Astrocyte (in vitro differentiated cells and primary cell): ENCODE data around the gene C2CD2. TPM values are rescaled to one million over a fixed set of nuclear protein-coding genes. Genes with fewer than 3 reads are reported as not detected.

ENCODE experiments used
- DNase-seq: peaks from one replicate; pipeline ENCODE4 v3.0.0-alpha.2; 2010; ENCODE audit warnings: low read depth
- FAIRE-seq: peaks from 2 replicates; lab custom pipeline; 2011; peaks lifted over from hg19 to GRCh38; lab: Jason Lieb, UNC
- H2AFZ ChIP-seq: 2 replicates; pipeline ENCODE4 v1.6.0; 2012; ENCODE audit warnings: low read depth, low read length, inconsistent platforms
- H3K27ac ChIP-seq: 2 replicates; pipeline ENCODE4 v1.5.1; 2011; ENCODE audit warnings: low read depth, low read length, inconsistent platforms
- H3K27me3 ChIP-seq: 2 replicates; pipeline ENCODE4 v1.6.0; 2011; ENCODE audit warnings: low read length, inconsistent platforms; ENCODE audit not compliant: insufficient read depth
- H3K36me3 ChIP-seq: 2 replicates; pipeline ENCODE4 v1.5.1; 2011; ENCODE audit warnings: low read length, inconsistent platforms; ENCODE audit not compliant: insufficient read depth
- H3K4me1 ChIP-seq: 2 replicates; pipeline ENCODE4 v1.5.1; 2011; ENCODE audit warnings: low read length, inconsistent platforms; ENCODE audit not compliant: insufficient read depth
- H3K4me2 ChIP-seq: 2 replicates; pipeline ENCODE4 v1.6.0; 2012; ENCODE audit warnings: low read length, inconsistent platforms
- H3K4me3 ChIP-seq: 2 replicates; pipeline ENCODE4 v1.5.1; 2011; ENCODE audit warnings: low read depth, mild to moderate bottlenecking, low read length, inconsistent platforms; ENCODE audit not compliant: insufficient read depth
- H3K79me2 ChIP-seq: 2 replicates; pipeline ENCODE4 v1.6.0; 2012; ENCODE audit warnings: mild to moderate bottlenecking, low read length, inconsistent platforms; ENCODE audit not compliant: insufficient read depth
- H3K9ac ChIP-seq: 2 replicates; pipeline ENCODE4 v1.6.0; 2012; ENCODE audit warnings: mild to moderate bottlenecking, low read length, inconsistent platforms
- H3K9me3 ChIP-seq: 2 replicates; pipeline ENCODE4 v1.5.1; 2012; ENCODE audit warnings: low read depth, mild to moderate bottlenecking, low read length, inconsistent platforms; ENCODE audit not compliant: insufficient read depth
- H4K20me1 ChIP-seq: 2 replicates; pipeline ENCODE4 v1.6.0; 2012; ENCODE audit warnings: low read length, inconsistent platforms; ENCODE audit not compliant: insufficient read depth
- H3K27ac Mint-ChIP-seq: one replicate; pipeline ENCODE4 v1.8.0; 2021; ENCODE audit warnings: mild to moderate bottlenecking, mixed read lengths; ENCODE audit not compliant: unreplicated experiment
- H3K27me3 Mint-ChIP-seq: one replicate; pipeline ENCODE4 v1.8.0; 2021; ENCODE audit warnings: low read depth, mixed read lengths; ENCODE audit not compliant: unreplicated experiment
- H3K36me3 Mint-ChIP-seq: one replicate; pipeline ENCODE4 v1.8.0; 2021; ENCODE audit warnings: low read depth, mixed read lengths; ENCODE audit not compliant: unreplicated experiment
- H3K4me1 Mint-ChIP-seq: one replicate; pipeline ENCODE4 v1.8.0; 2021; ENCODE audit warnings: low read depth, mixed read lengths; ENCODE audit not compliant: unreplicated experiment
- H3K4me3 Mint-ChIP-seq: one replicate; pipeline ENCODE4 v1.8.0; 2021; ENCODE audit warnings: mild to moderate bottlenecking, moderate library complexity, mixed read lengths; ENCODE audit not compliant: unreplicated experiment
- H3K9me3 Mint-ChIP-seq: one replicate; pipeline ENCODE4 v1.8.0; 2021; ENCODE audit warnings: mild to moderate bottlenecking, mixed read lengths; ENCODE audit not compliant: unreplicated experiment
- EZH2 ChIP-seq: IDR thresholded peaks from 2 replicates; pipeline ENCODE4 v1.6.1; 2012; ENCODE audit warnings: mild to moderate bottlenecking, low read length, inconsistent platforms; ENCODE audit not compliant: insufficient read depth
- total RNA-seq: library from RNA; stranded (reverse); gene quantifications from 2 replicates; pipeline ENCODE4 v1.2.1, GENCODE V29; 2021
- TF ChIP-seq, protein P1 (sequence below): IDR thresholded peaks from 2 replicates; pipeline ENCODE4 v1.5.1; 2011; ENCODE audit warnings: low read depth, mild to moderate bottlenecking, inconsistent platforms, low read length, moderate library complexity; ENCODE audit not compliant: insufficient read depth

Gene C2CD2
- total RNA-seq, 1 donor from 2014 or later: 8.3 TPM

- Histone ChIP-seq H2AFZ (no peak overlapping the region), H3K9me3 (no peaks in the 10 kb centered on the region), H4K20me1 (no peaks in the 10 kb centered on the region), H3K4me2 (peak overlapping the region; percentile 36), H3K27ac (no peak overlapping the region), H3K79me2 (no peaks in the 10 kb centered on the region), H3K4me3 (no peak overlapping the region), H3K9ac (peak overlapping the region; percentile 4), H3K27me3 (no peaks in the 10 kb centered on the region), H3K4me1 (peaks cover 12% of the 10 kb centered on the region), H3K36me3 (peaks cover 23% of the 10 kb centered on the region)
- Mint-ChIP-seq H3K4me3 (no peak overlapping the region), H3K9me3 (peaks cover 10% of the 10 kb centered on the region), H3K27me3 (no peaks in the 10 kb centered on the region), H3K36me3 (peaks cover 40% of the 10 kb centered on the region), H3K4me1 (no peaks in the 10 kb centered on the region), H3K27ac (no peak overlapping the region)
- DNase-seq (peak; percentile 79), FAIRE-seq (peak; percentile 90)
- TF ChIP-seq EZH2: no peak
- TF ChIP-seq, protein P1, sequence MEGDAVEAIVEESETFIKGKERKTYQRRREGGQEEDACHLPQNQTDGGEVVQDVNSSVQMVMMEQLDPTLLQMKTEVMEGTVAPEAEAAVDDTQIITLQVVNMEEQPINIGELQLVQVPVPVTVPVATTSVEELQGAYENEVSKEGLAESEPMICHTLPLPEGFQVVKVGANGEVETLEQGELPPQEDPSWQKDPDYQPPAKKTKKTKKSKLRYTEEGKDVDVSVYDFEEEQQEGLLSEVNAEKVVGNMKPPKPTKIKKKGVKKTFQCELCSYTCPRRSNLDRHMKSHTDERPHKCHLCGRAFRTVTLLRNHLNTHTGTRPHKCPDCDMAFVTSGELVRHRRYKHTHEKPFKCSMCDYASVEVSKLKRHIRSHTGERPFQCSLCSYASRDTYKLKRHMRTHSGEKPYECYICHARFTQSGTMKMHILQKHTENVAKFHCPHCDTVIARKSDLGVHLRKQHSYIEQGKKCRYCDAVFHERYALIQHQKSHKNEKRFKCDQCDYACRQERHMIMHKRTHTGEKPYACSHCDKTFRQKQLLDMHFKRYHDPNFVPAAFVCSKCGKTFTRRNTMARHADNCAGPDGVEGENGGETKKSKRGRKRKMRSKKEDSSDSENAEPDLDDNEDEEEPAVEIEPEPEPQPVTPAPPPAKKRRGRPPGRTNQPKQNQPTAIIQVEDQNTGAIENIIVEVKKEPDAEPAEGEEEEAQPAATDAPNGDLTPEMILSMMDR: no peak
Measured at GRCh38 chr21:41993744-41994143, 39.9 kb upstream of the C2CD2 start.

GRCh38 chr21:41992576-41992975, 38.8 kb upstream of the C2CD2 start:
- Mint-ChIP-seq H3K27ac (no peak overlapping the region), H3K9me3 (peaks cover 10% of the 10 kb centered on the region), H3K4me1 (no peaks in the 10 kb centered on the region), H3K36me3 (peaks cover 40% of the 10 kb centered on the region), H3K4me3 (no peak overlapping the region), H3K27me3 (no peaks in the 10 kb centered on the region)
- H4K20me1 ChIP-seq: no peaks in the 10 kb centered on the region
- H3K4me2 ChIP-seq: no peak overlapping the region
- DNase-seq (no peak), FAIRE-seq (no peak)
- H3K9ac ChIP-seq: no peak overlapping the region
- TF ChIP-seq, protein P1: no peak
- TF ChIP-seq EZH2: no peak
- H3K36me3 ChIP-seq: peaks cover 23% of the 10 kb centered on the region
- no peak overlapping the region for H3K4me3 ChIP-seq
- peaks cover 12% of the 10 kb centered on the region for H3K4me1 ChIP-seq
- H3K27me3 ChIP-seq: no peaks in the 10 kb centered on the region
- H3K27ac ChIP-seq: no peak overlapping the region
- no peaks in the 10 kb centered on the region for H3K79me2 ChIP-seq
- H3K9me3 ChIP-seq: no peaks in the 10 kb centered on the region
- no peak overlapping the region for H2AFZ ChIP-seq

DNA sequence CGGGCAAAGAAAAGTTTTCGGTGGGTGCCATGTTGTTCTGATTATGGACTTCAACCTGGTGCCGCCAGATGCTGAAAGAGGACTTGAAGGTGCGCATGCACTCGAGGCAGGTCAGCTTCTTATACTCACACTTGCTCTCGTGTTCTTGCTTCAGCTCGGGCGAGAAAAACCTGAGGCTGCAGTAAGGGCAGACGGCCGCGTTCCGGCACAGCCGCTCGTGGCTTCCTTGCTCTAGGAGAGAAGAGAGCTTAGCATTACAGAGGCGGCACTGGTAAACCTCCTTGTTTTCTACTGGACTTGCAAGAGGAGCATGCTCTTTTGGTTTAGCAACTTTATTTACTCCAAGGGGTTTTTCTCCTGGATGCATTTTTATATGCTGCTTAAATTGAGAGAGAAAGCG, 37.8 kb upstream of the C2CD2 start:
- Histone ChIP-seq H3K4me3 (no peak overlapping the region), H3K27me3 (no peaks in the 10 kb centered on the region), H3K27ac (no peak overlapping the region), H3K4me2 (no peak overlapping the region), H3K9me3 (no peaks in the 10 kb centered on the region), H3K36me3 (peaks cover 23% of the 10 kb centered on the region), H4K20me1 (no peaks in the 10 kb centered on the region), H2AFZ (no peak overlapping the region), H3K4me1 (peaks cover 12% of the 10 kb centered on the region), H3K9ac (no peak overlapping the region), H3K79me2 (no peaks in the 10 kb centered on the region)
- peaks cover 38% of the 10 kb centered on the region for H3K36me3 Mint-ChIP-seq
- no peak for FAIRE-seq
- peaks cover 10% of the 10 kb centered on the region for H3K9me3 Mint-ChIP-seq
- DNase-seq: no peak
- TF ChIP-seq, protein P1: no peak
- TF ChIP-seq EZH2: no peak
- H3K27me3 Mint-ChIP-seq: no peaks in the 10 kb centered on the region
- H3K27ac Mint-ChIP-seq: no peak overlapping the region
- no peak overlapping the region for H3K4me3 Mint-ChIP-seq
- no peaks in the 10 kb centered on the region for H3K4me1 Mint-ChIP-seq
